ENCODE results near the gene H6PD. TPM values are rescaled to one million over a fixed set of nuclear protein-coding genes. Genes with fewer than 3 reads are reported as not detected.

H6PD gene
- total RNA-seq, 2 experiments from 2014 or later = 6.5 to 7.1 TPM

DNA sequence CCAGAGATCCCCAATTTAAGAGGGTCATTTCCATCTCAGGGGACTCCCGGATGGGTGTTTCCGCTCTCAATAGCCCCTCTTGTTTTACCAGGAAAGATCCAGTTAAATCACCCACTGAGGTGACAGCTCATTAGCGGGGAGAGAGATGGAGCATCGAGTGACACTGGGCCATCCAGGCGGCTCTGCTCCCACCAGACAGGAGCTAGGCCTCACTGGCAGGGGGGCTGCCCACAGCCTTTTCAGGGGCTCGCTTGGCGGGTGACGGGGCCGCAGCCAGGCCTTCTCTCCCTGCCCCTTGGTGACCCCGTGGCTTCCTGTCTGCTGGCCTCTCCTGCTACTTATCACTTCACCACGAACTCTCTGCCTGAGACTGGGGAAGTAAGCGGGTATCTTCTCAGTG lies 31.4 kb downstream of the H6PD start:
- ChIA-PET CTCF (interaction anchor here (0.6 to 3.5 kb wide), 4 partner anchors 109 to 230 kb away, joined by 3 to 15 read pairs (median 6); no protein-coding TSS in a partner anchor), POLR2A (no interaction called here)

- POLR2A ChIA-PET = no interaction called here
- CTCF ChIA-PET = interaction anchor here (0.6 to 3.5 kb wide), 14 partner anchors 9 to 250 kb away, joined by 3 to 24 read pairs (median 4); no protein-coding TSS in a partner anchor
Measured at GRCh38 chr1:9267352-9267686, 32.7 kb downstream of the H6PD start.

GRCh38 chr1:9267827-9268581 lies 33.4 kb downstream of the H6PD start:
- CTCF ChIA-PET = interaction anchor here (0.6 to 3.5 kb wide), 7 partner anchors 16 to 223 kb away, joined by 3 to 24 read pairs (median 3); no protein-coding TSS in a partner anchor
- POLR2A ChIA-PET = no interaction called here

DNA sequence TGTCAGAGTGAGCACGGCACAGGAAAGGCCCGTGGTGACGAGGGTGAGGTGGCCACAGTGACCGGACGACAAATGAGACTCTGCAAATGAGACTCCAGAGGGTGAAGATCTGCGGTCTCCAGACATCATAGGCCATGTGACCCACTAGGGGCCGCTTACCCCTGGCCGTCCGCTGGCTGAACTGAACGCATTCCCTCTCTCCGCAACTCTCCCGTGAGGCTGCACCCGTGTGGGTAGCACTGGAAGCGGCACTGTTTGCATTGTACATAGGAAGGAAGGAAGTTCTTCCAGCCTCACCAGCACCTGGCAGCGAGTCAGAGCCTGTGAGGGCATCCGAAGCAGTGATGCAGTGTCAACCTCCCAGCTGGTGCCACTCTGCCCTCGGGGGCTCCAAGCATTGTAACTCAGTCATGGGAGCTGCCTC lies 34.5 kb downstream of the H6PD start:
- CTCF ChIA-PET = interaction anchor here (1.2 to 3.5 kb wide), 3 partner anchors 20 to 186 kb away, joined by 3 to 15 read pairs (median 3); no protein-coding TSS in a partner anchor
- POLR2A ChIA-PET = interaction anchor here (0.5 kb wide), 1 partner anchor 269 kb away, joined by 3 read pairs; no protein-coding TSS in a partner anchor

DNA sequence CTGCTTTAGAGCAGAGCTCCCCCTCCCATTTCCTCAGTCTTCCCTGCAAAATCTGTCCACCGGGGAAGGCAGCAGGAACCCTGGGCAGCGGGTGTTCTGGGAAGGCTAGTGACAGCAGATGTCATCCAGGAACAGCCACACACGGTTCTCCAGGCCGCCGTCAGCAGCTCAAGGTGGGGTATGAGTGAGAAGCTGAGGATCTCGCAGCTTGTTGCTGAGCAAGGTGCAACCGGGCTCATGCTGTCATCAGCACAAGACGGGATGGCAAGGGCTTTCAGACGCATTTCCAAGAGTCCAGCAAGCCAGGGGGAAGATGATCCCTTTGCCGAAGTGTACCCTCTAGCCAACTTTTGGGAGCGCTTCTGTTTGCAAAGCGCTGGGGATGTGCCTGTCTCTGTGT lies 35.1 kb downstream of the H6PD start:
- ChIA-PET CTCF (interaction anchor here (1.2 to 1.5 kb wide), 2 partner anchors 19 to 20 kb away, joined by 3 read pairs; no protein-coding TSS in a partner anchor), POLR2A (no interaction called here)

- CTCF ChIA-PET = interaction anchor here (1.2 to 1.5 kb wide), 2 partner anchors 18 to 20 kb away, joined by 3 read pairs; no protein-coding TSS in a partner anchor
- POLR2A ChIA-PET = no interaction called here
Measured at GRCh38 chr1:9270290-9270883, 35.8 kb downstream of the H6PD start.

- CTCF ChIA-PET = no interaction called here
- POLR2A ChIA-PET = no interaction called here
Measured at GRCh38 chr1:9271283-9271682, 36.7 kb downstream of the H6PD start.

GRCh38 chr1:9271861-9272595 lies 37.5 kb downstream of the H6PD start:
- CTCF ChIA-PET = no interaction called here
- POLR2A ChIA-PET = no interaction called here

DNA sequence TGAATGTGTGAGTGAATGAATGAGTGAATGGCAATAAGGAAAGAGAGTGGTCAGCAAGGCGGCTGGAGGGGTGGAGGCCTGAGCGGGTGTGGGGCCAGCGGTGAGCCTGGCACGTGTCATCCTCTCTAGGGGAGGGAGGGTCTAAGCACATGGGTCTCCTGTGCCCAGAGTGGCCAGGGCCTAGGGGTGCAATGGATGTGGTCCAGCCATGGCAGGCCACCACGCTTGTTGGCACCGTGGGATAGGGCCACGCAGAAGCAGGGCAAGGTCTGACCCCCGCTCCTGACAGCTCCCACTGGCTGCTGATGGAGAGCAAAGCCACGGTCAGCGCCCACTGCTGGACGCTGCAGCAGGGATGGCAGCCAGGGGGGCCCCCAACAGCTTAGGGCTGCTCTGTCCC lies 38.6 kb downstream of the H6PD start:
- CTCF ChIA-PET = interaction anchor here (0.6 kb wide), 1 partner anchor 753 kb away, joined by 3 read pairs; no protein-coding TSS in a partner anchor
- POLR2A ChIA-PET = no interaction called here

DNA sequence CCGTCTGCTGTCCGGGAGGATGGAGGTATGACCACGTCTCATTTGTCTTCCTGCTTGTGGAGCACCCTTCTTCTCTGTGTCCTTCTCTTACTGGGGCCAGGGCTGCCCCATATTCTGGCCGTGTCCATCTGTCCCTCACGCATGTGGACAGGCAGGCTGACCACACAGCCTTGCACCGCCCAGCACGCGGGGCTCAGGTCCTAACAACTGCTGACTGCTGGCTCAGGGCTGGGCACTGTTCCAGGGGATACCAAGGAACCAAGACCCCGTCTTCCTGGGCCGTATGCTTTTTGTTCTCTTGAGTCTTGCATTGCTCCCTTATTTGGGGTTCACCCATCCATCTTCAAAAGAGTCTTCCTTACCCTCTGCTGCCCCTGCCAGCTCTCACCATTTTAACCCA lies 40.6 kb downstream of the H6PD start:
- ChIA-PET POLR2A (interaction anchor here (0.9 kb wide), 1 partner anchor 15 kb away, joined by 3 read pairs; no protein-coding TSS in a partner anchor), CTCF (interaction anchor here (0.7 to 1.6 kb wide), 4 partner anchors 8 to 154 kb away, joined by 3 to 4 read pairs (median 4); no protein-coding TSS in a partner anchor)

DNA sequence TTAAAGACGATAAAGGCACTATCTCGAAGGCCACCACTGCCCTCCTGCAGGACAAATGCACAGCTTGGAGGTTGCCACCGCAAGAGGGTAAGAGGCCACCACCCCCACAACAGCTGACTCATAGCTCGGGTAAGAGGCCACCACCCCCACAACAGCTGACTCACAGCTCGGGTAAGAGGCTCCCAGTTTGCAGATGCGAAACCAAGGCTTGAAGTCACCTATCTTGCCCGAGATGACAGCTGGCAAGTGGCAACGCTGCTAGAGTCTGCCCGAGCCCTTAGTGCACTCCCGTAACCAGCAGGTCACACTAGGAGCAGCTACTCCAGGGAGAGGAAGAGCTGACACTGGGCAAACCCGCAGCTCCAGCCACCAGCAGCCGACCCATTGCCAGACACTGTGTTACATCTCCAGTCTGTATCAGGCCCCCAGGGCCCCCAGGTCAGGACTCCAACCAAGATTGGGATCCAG lies 41.0 kb downstream of the H6PD start:
- POLR2A ChIA-PET = interaction anchor here (0.9 kb wide), 1 partner anchor 14 kb away, joined by 3 read pairs; no protein-coding TSS in a partner anchor
- CTCF ChIA-PET = interaction anchor here (0.7 to 1.6 kb wide), 5 partner anchors 9 to 219 kb away, joined by 3 to 4 read pairs (median 3); no protein-coding TSS in a partner anchor

- ChIA-PET CTCF (interaction anchor here (0.7 to 1.0 kb wide), 2 partner anchors 11 to 177 kb away, joined by 3 to 4 read pairs; no protein-coding TSS in a partner anchor), POLR2A (no interaction called here)
Measured at GRCh38 chr1:9278116-9278515, 43.5 kb downstream of the H6PD start.

DNA sequence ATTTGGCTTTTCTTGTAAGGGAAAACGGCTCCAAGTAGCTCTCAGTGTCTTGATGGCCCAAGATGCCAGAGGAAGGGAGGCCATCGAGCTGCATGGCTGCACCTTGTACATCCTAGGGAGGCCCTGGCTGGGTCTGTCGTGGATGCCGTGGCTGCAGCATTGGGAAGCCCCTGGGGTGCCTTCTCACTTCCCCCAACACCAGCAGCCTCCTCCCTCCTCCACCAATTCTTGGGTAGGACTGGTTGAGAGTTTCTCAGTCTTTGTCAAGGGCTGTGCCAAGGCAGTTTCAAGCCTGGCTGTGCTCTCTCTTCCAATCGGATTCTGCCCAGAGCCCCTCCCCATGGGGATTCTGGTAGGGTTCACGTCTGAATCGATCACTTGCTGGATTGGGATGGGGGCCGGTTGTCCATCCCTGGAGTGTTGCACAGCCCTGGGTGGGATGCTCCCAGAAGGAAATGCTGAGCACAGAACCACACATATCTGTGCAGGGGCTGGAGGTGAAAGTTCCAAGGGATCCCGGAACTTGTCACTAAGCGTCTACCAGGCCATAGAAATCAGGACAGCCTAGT lies 44.1 kb downstream of the H6PD start:
- ChIA-PET POLR2A (no interaction called here), CTCF (interaction anchor here (0.7 kb wide), 1 partner anchor 177 kb away, joined by 3 read pairs; no protein-coding TSS in a partner anchor)

DNA sequence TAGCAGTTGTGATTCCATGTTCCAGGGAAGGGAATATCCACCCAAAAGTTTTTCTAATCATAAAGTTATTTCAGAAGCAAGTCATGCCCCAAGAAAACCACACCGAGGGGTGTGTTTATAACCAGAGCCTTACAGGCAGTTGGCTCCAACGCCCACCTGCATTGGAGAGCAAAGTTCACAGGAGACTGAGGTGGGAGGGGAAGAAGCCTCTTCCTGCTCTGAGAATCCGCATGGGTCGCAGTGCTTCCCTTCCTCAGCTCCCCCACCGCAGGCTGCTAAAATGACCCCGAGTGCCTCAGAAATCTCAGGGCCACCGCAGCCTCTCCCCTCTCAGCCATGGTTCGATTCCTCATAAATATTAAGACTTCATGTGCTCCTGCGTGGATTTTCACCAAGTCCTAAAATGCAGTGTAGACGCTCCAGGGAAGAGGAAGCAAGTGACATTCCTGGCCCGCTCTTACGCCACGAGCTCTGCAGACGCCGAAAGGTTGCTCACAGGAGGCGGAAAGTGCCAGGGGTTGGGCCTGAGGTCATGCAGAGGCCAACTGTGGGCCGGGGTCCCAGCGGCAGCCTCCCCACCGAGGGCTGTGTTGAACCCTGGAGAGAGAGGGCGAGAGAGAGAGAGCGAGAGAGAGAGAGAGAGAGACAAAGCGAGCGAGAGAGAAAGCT lies 44.7 kb downstream of the H6PD start:
- ChIA-PET CTCF (interaction anchor here (0.8 to 1.5 kb wide), 2 partner anchors 10 to 11 kb away, joined by 3 to 5 read pairs; no protein-coding TSS in a partner anchor), POLR2A (no interaction called here)

GRCh38 chr1:9280015-9280860 lies 45.7 kb downstream of the H6PD start:
- ChIA-PET CTCF (interaction anchor here (0.8 to 2.7 kb wide), 4 partner anchors 9 to 211 kb away, joined by 3 to 12 read pairs (median 6); no protein-coding TSS in a partner anchor), POLR2A (no interaction called here)

DNA sequence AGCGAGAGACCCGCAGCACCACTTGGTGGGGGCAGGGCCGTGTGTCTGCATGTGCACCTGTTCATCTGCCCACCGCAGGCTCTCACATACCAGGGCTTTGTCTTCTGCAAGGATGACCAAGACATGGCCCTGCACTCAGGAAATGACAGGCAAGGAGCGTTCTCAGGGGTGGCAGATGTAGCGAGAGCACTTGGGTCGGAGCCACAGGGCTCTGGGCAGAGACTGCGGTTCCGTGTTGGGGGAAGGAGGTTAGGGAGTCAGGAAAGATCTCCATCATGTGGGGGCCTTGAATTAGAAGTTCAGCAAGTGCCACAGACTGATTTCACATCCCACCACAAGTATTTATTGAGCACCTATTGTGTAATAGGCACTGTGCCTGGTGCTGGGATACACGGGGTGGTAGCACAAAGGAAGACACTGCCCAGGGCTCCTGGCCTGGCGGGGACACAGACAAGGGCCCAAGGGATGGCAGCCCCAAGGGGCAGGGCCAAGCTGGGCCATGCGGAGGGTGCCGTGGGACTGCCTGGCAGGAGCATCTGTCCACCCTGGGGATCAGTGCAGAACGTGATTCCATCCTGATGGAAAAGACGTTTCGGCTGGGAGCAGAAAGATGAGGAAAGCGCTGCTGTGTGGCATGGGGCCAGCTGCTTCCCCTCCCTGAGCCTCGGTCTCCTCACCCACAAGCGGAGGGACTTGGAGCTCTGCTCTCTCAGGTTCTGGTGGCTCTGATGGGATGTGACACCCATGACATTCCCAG lies 46.7 kb downstream of the H6PD start:
- ChIA-PET CTCF (interaction anchor here (1.8 to 2.7 kb wide), 2 partner anchors 174 to 210 kb away, joined by 8 to 12 read pairs; no protein-coding TSS in a partner anchor), POLR2A (no interaction called here)
